PC-3 (cell line): ENCODE results near the gene ORMDL2.

Experiments
- CTCF ChIP-seq: fragments of 300-600 bp; sonication (generic); conservative IDR thresholded peaks from 2 replicates; pipeline ENCODE4 v1.5.1; 2017; ENCODE audit warnings: antibody characterized with exemption, low read depth, mild to moderate bottlenecking, low read length
- EZH2phosphoT487 ChIP-seq: fragments of 300-600 bp; sonication (generic); IDR thresholded peaks from 2 replicates; pipeline ENCODE4 v1.6.1; 2018; ENCODE audit warnings: mild to moderate bottlenecking, antibody characterized with exemption, low read length, borderline replicate concordance

- TF ChIP-seq EZH2phosphoT487 (no peak), CTCF (no peak)
Observed at GRCh38 chr12:55795950-55796349, 21.9 kb upstream of the ORMDL2 start.
